ENCODE results near the gene BUD31. TPM values are rescaled to one million over a fixed set of nuclear protein-coding genes. Genes with fewer than 3 reads are reported as not detected.

Gene BUD31
- total RNA-seq, 1 experiment from 2014 or later, result 154 TPM

DNA sequence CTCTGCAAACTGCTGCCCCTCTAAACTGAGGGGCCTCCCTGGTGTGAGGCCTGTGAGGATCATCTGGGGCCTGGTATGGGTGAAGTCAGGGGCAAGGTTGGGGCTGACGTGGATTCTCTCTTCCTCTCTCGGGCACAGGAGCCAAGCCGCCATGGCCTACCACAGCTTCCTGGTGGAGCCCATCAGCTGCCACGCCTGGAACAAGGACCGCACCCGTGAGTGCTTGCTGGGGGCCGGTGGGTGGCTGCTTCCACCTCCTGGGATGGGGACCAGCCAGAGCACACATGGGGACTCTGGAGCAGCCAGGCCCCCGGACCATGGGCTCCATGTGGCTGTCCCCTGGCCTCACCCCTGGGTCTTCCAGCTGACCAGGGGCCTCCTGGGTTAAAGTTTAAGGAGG lies 23.2 kb upstream of the BUD31 start:
- ATAC-seq, result no peak
- TF ChIP-seq SIN3A (IDR thresholded peaks at IDR 0.05; ENCODE audit: low read depth), result no peak
- no peak for TF ChIP-seq FOSL1 (IDR thresholded peaks at IDR 0.05; ENCODE audit: low read depth)
- no peak for TF ChIP-seq ZNF274 (IDR thresholded peaks at IDR 0.05; ENCODE audit: low read depth, low read length)
- no peak for TF ChIP-seq YY1 (IDR thresholded peaks at IDR 0.05; ENCODE audit: extremely low read depth, insufficient replicate concordance, low read depth, low read length)
- TF ChIP-seq EZH2 (IDR thresholded peaks at IDR 0.05), result no peak
- TF ChIP-seq JUND (IDR thresholded peaks at IDR 0.05), result no peak
- TF ChIP-seq CBX3 (IDR thresholded peaks at IDR 0.05; ENCODE audit: low read depth), result no peak
- TF ChIP-seq ELF1 (IDR thresholded peaks at IDR 0.05; ENCODE audit: borderline replicate concordance, low read depth), result no peak
- TF ChIP-seq ZFX (IDR thresholded peaks at IDR 0.05), result no peak
- no peak for TF ChIP-seq CEBPB (IDR thresholded peaks at IDR 0.05; ENCODE audit: low read depth)
- TF ChIP-seq, protein P1, sequence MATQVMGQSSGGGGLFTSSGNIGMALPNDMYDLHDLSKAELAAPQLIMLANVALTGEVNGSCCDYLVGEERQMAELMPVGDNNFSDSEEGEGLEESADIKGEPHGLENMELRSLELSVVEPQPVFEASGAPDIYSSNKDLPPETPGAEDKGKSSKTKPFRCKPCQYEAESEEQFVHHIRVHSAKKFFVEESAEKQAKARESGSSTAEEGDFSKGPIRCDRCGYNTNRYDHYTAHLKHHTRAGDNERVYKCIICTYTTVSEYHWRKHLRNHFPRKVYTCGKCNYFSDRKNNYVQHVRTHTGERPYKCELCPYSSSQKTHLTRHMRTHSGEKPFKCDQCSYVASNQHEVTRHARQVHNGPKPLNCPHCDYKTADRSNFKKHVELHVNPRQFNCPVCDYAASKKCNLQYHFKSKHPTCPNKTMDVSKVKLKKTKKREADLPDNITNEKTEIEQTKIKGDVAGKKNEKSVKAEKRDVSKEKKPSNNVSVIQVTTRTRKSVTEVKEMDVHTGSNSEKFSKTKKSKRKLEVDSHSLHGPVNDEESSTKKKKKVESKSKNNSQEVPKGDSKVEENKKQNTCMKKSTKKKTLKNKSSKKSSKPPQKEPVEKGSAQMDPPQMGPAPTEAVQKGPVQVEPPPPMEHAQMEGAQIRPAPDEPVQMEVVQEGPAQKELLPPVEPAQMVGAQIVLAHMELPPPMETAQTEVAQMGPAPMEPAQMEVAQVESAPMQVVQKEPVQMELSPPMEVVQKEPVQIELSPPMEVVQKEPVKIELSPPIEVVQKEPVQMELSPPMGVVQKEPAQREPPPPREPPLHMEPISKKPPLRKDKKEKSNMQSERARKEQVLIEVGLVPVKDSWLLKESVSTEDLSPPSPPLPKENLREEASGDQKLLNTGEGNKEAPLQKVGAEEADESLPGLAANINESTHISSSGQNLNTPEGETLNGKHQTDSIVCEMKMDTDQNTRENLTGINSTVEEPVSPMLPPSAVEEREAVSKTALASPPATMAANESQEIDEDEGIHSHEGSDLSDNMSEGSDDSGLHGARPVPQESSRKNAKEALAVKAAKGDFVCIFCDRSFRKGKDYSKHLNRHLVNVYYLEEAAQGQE (IDR thresholded peaks at IDR 0.05; ENCODE audit: low read depth), result no peak
- TF ChIP-seq, protein P2, sequence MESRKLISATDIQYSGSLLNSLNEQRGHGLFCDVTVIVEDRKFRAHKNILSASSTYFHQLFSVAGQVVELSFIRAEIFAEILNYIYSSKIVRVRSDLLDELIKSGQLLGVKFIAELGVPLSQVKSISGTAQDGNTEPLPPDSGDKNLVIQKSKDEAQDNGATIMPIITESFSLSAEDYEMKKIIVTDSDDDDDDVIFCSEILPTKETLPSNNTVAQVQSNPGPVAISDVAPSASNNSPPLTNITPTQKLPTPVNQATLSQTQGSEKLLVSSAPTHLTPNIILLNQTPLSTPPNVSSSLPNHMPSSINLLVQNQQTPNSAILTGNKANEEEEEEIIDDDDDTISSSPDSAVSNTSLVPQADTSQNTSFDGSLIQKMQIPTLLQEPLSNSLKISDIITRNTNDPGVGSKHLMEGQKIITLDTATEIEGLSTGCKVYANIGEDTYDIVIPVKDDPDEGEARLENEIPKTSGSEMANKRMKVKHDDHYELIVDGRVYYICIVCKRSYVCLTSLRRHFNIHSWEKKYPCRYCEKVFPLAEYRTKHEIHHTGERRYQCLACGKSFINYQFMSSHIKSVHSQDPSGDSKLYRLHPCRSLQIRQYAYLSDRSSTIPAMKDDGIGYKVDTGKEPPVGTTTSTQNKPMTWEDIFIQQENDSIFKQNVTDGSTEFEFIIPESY (IDR thresholded peaks at IDR 0.05; ENCODE audit: extremely low read depth, insufficient replicate concordance, low read length), result no peak
- TF ChIP-seq EZH2phosphoT487 (IDR thresholded peaks at IDR 0.05; ENCODE audit: borderline replicate concordance), result no peak
- TF ChIP-seq, protein P3, sequence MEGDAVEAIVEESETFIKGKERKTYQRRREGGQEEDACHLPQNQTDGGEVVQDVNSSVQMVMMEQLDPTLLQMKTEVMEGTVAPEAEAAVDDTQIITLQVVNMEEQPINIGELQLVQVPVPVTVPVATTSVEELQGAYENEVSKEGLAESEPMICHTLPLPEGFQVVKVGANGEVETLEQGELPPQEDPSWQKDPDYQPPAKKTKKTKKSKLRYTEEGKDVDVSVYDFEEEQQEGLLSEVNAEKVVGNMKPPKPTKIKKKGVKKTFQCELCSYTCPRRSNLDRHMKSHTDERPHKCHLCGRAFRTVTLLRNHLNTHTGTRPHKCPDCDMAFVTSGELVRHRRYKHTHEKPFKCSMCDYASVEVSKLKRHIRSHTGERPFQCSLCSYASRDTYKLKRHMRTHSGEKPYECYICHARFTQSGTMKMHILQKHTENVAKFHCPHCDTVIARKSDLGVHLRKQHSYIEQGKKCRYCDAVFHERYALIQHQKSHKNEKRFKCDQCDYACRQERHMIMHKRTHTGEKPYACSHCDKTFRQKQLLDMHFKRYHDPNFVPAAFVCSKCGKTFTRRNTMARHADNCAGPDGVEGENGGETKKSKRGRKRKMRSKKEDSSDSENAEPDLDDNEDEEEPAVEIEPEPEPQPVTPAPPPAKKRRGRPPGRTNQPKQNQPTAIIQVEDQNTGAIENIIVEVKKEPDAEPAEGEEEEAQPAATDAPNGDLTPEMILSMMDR (IDR thresholded peaks at IDR 0.05 in 2 of 3, conservative IDR thresholded peaks at IDR 0.05 in 1 of 3; ENCODE audit: borderline replicate concordance in 1 of 3, insufficient read depth in 1 of 3, low read depth in 2 of 3, low read length in 2 of 3), result no peak
- no peak for TF ChIP-seq POLR2A (IDR thresholded peaks at IDR 0.05; ENCODE audit: borderline replicate concordance, extremely low read depth, insufficient read depth, insufficient read length)
- TF ChIP-seq RAD21 (IDR thresholded peaks at IDR 0.05; ENCODE audit: low read depth), result no peak
- TF ChIP-seq POLR2AphosphoS5 (IDR thresholded peaks at IDR 0.05; ENCODE audit: low read depth, low read length), result no peak
- TF ChIP-seq, protein P4, sequence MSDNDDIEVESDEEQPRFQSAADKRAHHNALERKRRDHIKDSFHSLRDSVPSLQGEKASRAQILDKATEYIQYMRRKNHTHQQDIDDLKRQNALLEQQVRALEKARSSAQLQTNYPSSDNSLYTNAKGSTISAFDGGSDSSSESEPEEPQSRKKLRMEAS (IDR thresholded peaks at IDR 0.05), result no peak
- no peak for TF ChIP-seq EGR1 (IDR thresholded peaks at IDR 0.05; ENCODE audit: low read depth)
- ChIA-PET CTCF (no interaction called here), RAD21 (ENCODE audit: low non-redundant PET in 1 of 2, low total read pairs in 2 of 2, uncharacterized antibody in 2 of 2, unreplicated experiment in 2 of 2) (no interaction called here), POLR2A (no interaction called here)
- Histone ChIP-seq H3K4me1 (ENCODE audit: control insufficient read depth in 1 of 2, insufficient read depth in 2 of 2, low read length in 2 of 2) (peaks cover 1 to 3% of the 10 kb centered on the region in 2 experiments; a peak in 1 of 4 replicates), H3K4me2 (ENCODE audit: low read length) (no peak overlapping the region), H3K27me3 (ENCODE audit: insufficient read depth, low read length) (no peaks in the 10 kb centered on the region), H3K9me2 (ENCODE audit: insufficient read depth) (no peaks in the 10 kb centered on the region), H3K4me3 (replicated peaks in 1 of 2; ENCODE audit: low read depth in 1 of 2, low read length in 2 of 2) (no peak overlapping the region), H3K36me3 (ENCODE audit: control insufficient read depth in 1 of 2, insufficient read depth in 2 of 2, low read length in 2 of 2) (peaks cover 4 to 11% of the 10 kb centered on the region in 2 experiments; a peak in 3 of 4 replicates), H3K27ac (ENCODE audit: low read depth, low read length) (no peak overlapping the region), H3K9me3 (ENCODE audit: control insufficient read depth in 1 of 2, insufficient read depth in 1 of 2, low read depth in 1 of 2, low read length in 2 of 2) (no peaks in the 10 kb centered on the region), H4K20me1 (ENCODE audit: insufficient read depth) (no peaks in the 10 kb centered on the region; the same call in 1 of the 2 replicates), H3K79me2 (ENCODE audit: insufficient read depth, low read length) (peaks cover 33% of the 10 kb centered on the region), H2AFZ (ENCODE audit: low read depth, low read length, poor library complexity, severe bottlenecking) (no peak overlapping the region), H3K9ac (ENCODE audit: low read length) (no peak overlapping the region)
- no TSS peak for BruUV-seq (replicated peaks)
- DNase-seq (ENCODE audit: low read depth, low spot score), result no peak
- intact Hi-C loops (cut with micrococcal nuclease), result no loop called here

Measured in HCT116 (cell line).